K562 (cell line): ENCODE measurements around the gene MAGI1. TPM values are rescaled to one million over a fixed set of nuclear protein-coding genes. Genes with fewer than 3 reads are reported as not detected.

Source experiments
- ATAC-seq: fragments of 200-7000 bp; cut with Tn5 transposase; 3 replicates; pipeline ENCODE4 v1.9.1; 2020; ENCODE audit warnings: moderate library complexity
- BruUV-seq: library from RNA; stranded (reverse); fragments of 400-500 nt; replicated peaks from 2 replicates; lab custom pipeline; 2021; lab: Mats Ljungman, UMichigan
- CTCF ChIA-PET: fragments of 300-600 bp; formaldehyde crosslinking; extraction: SDS; loops from one replicate; lab custom pipeline; 2021; ENCODE audit warnings: low intra/inter-chr PET ratio; lab: Yijun Ruan, JAX
- POLR2A ChIA-PET: fragments of 300-600, 350-650 bp; sonication (Branson Sonifier 250); formaldehyde crosslinking; extraction: SDS; loops from one replicate; lab custom pipeline; 2021; ENCODE audit warnings: antibody characterized with exemption, inconsistent platforms; lab: Yijun Ruan, JAX
- DNase-seq, 4 experiments: peaks; one replicate each; pipeline versions ENCODE4 v3.0.0 to v3.0.0-alpha.2; 2011 to 2018; ENCODE audit warnings: low spot score in 3 of 4, mixed read lengths in 3 of 4; ENCODE audit errors: extremely low read depth in 1 of 4
- FAIRE-seq: peaks from 2 replicates; lab custom pipeline; 2011; peaks lifted over from hg19 to GRCh38; lab: Jason Lieb, UNC
- H2AFZ ChIP-seq: 2 replicates; pipeline ENCODE4 v1.6.0; 2011; ENCODE audit warnings: low read depth, low read length, control low read depth, inconsistent platforms
- H3K27ac ChIP-seq: fragments of 200-600 bp; 3 replicates; pipeline ENCODE4 v1.8.0; 2011; ENCODE audit warnings: low read depth, mild to moderate bottlenecking, control low read depth, inconsistent platforms, low read length, moderate library complexity, mixed read lengths; ENCODE audit errors: extremely low read depth
- H3K27me3 ChIP-seq, 2 experiments: fragments of 300-600 bp in 1 of 2; 2 replicates in 1 of 2; 3 replicates in 1 of 2; pipeline versions ENCODE4 v1.6.0 to v1.8.0; 2011; ENCODE audit warnings: inconsistent platforms in 2 of 2, low read length in 2 of 2, mild to moderate bottlenecking in 1 of 2, mixed read lengths in 1 of 2, moderate library complexity in 1 of 2; ENCODE audit not compliant: control insufficient read depth in 2 of 2, insufficient read depth in 2 of 2
- H3K36me3 ChIP-seq: fragments of 300-600 bp; 3 replicates; pipeline ENCODE4 v1.8.0; 2011; ENCODE audit warnings: mild to moderate bottlenecking, low read length, inconsistent platforms; ENCODE audit not compliant: control insufficient read depth, insufficient read depth
- H3K4me1 ChIP-seq, 2 experiments: fragments of 200-600 bp in 1 of 2; replicated peaks in 1 of 2; 2 replicates in 1 of 2; 3 replicates in 1 of 2; pipeline versions ENCODE4 v1.5.1 to v1.8.0; 2011; ENCODE audit warnings: inconsistent platforms in 2 of 2, low read length in 2 of 2, mild to moderate bottlenecking in 1 of 2, mixed read lengths in 1 of 2, moderate library complexity in 1 of 2; ENCODE audit not compliant: control insufficient read depth in 2 of 2, insufficient read depth in 2 of 2
- H3K4me2 ChIP-seq: 2 replicates; pipeline ENCODE4 v1.6.1; 2011; ENCODE audit warnings: low read length, control low read depth, inconsistent platforms, mixed read lengths; ENCODE audit not compliant: insufficient read depth
- H3K4me3 ChIP-seq: fragments of 200-600 bp; sonication (generic), shearing (Covaris generic); 2 replicates; pipeline ENCODE4 v1.5.1; 2016; ENCODE audit warnings: control low read depth, inconsistent platforms
- H3K79me2 ChIP-seq: fragments of 200-600 bp; 3 replicates; pipeline ENCODE4 v1.8.0; 2011; ENCODE audit warnings: low read length, inconsistent platforms; ENCODE audit not compliant: control insufficient read depth, insufficient read depth
- H3K9ac ChIP-seq, 2 experiments: 2 replicates each; pipeline versions ENCODE4 v1.6.0 to v1.6.1; 2011; ENCODE audit warnings: low read depth in 2 of 2, low read length in 2 of 2, control low read depth in 1 of 2, inconsistent platforms in 1 of 2, mild to moderate bottlenecking in 1 of 2, mixed read lengths in 1 of 2; ENCODE audit not compliant: insufficient read depth in 1 of 2
- H3K9me1 ChIP-seq: one replicate; pipeline ENCODE4 v1.6.0; 2011; ENCODE audit warnings: inconsistent platforms, mild to moderate bottlenecking, low read length, moderate library complexity; ENCODE audit not compliant: control insufficient read depth, insufficient read depth
- H3K9me3 ChIP-seq: replicated peaks from 2 replicates; pipeline ENCODE4 v1.5.1; 2011; ENCODE audit warnings: low read depth, low read length, inconsistent platforms; ENCODE audit not compliant: control insufficient read depth, insufficient read depth
- H4K20me1 ChIP-seq: replicated peaks from 2 replicates; pipeline ENCODE4 v1.6.1; 2011; ENCODE audit warnings: low read length, inconsistent platforms, mixed read lengths; ENCODE audit not compliant: control insufficient read depth, insufficient read depth
- CBX2 ChIP-seq: fragments of 200-600 bp; sonication (generic); IDR thresholded peaks from one replicate; pipeline ENCODE4 v1.6.1; 2012; ENCODE audit warnings: mild to moderate bottlenecking, low read length, inconsistent platforms; ENCODE audit not compliant: insufficient read depth, poor library complexity, severe bottlenecking
- CGGBP1 ChIP-seq: fragments of 250-450 bp; sonication (Bioruptor Pico); IDR thresholded peaks from 2 replicates; pipeline ENCODE4 v1.9.0; 2021; ENCODE audit warnings: mild to moderate bottlenecking
- IRF9 ChIP-seq: fragments of 450-650 bp; IDR thresholded peaks from 2 replicates; pipeline ENCODE4 v1.6.1; 2016; ENCODE audit warnings: missing biosample characterization, missing genetic modification characterization
- RBM22 ChIP-seq: fragments of 200-400 bp; formaldehyde crosslinking; IDR thresholded peaks from 2 replicates; pipeline ENCODE4 v1.6.1; 2018; ENCODE audit warnings: low read length, low read depth; ENCODE audit not compliant: poor library complexity, severe bottlenecking
- RBM25 ChIP-seq: fragments of 200-400 bp; formaldehyde crosslinking; IDR thresholded peaks from 2 replicates; pipeline ENCODE4 v1.6.1; 2018; ENCODE audit warnings: low read length, low read depth, moderate library complexity; ENCODE audit not compliant: severe bottlenecking
- RREB1 ChIP-seq: fragments of 250-450 bp; sonication (Bioruptor Pico); IDR thresholded peaks from 2 replicates; pipeline ENCODE4 v1.4.0; 2020
- TBP ChIP-seq: optimal IDR thresholded peaks from 2 replicates; pipeline ENCODE3; 2011; ENCODE audit warnings: low read depth, low read length, improper control_type of control experiment
- TFAP4 ChIP-seq: sonication (generic); formaldehyde crosslinking; IDR thresholded peaks from 2 replicates; pipeline ENCODE4 v1.8.0; 2022; ENCODE audit warnings: missing genetic modification reagents, mild to moderate bottlenecking, moderate library complexity, borderline replicate concordance
- ZNF316 ChIP-seq: fragments of 450-650 bp; IDR thresholded peaks from 2 replicates; pipeline ENCODE4 v1.6.1; 2016
- ZNF511 ChIP-seq: sonication (generic); formaldehyde crosslinking; IDR thresholded peaks from 2 replicates; pipeline ENCODE4 v1.8.0; 2022; ENCODE audit warnings: mild to moderate bottlenecking, missing genetic modification reagents
- WGBS: fragments of 100-300 bp; shearing (Covaris generic); methylation state at CpG from one replicate; pipeline ENCODE4 v1.1.6; 2016; ENCODE audit warnings: low coverage, mixed read lengths; ENCODE audit not compliant: insufficient coverage; ENCODE audit errors: missing lambda C conversion rate; 5-methylcytosine and 5-hydroxymethylcytosine counted together
- in situ Hi-C: fragments of 300-500 bp; cut with MboI; formaldehyde crosslinking; loops from 4 replicates; pipeline ENCODE4 v1.15.0; 2018; ENCODE audit warnings: inconsistent platforms, mixed read lengths
- intact Hi-C: fragments of 100-400 bp; cut with micrococcal nuclease; formaldehyde crosslinking; loops from 2 replicates; pipeline ENCODE4 v1.14.2; 2022
- polyA plus RNA-seq, 8 experiments: library from polyadenylated mRNA; depleted of rRNA in 4 of 8; stranded (reverse) in 5 of 8; unstranded in 3 of 8; fragments of >200 nt; fragmentation: Nextera tagmentation in 2 of 8; fragmentation: Illumina TruSeq in 1 of 8; extraction: Ambion mirVana in 2 of 8; extraction: Trizol in 1 of 8; gene quantifications; 2 replicates each; pipeline versions ENCODE4 v1.2.1 to v1.2.3, GENCODE V29; 2011 to 2014; ENCODE audit warnings: inconsistent platforms in 1 of 8, missing spikeins in 1 of 8
- total RNA-seq, 7 experiments: library from RNA; depleted of rRNA in 6 of 7; stranded (reverse); fragments of >200 nt in 6 of 7; fragmentation: Illumina TruSeq in 2 of 7; extraction: Trizol in 2 of 7; gene quantifications; 2 replicates each; pipeline versions ENCODE4 v1.2.1 to v1.2.3, GENCODE V29; 2011 to 2021; ENCODE audit warnings: low replicate concordance in 1 of 7

Gene MAGI1
- total and polyA plus RNA-seq, 9 of the 15 experiments (the other 6 are each of a cell fraction or from before 2014, with no cell fraction given), result 7.8 to 59.4 (median 43.2) TPM

- intact Hi-C loops (loop anchor here (10.0 kb wide), 1 partner anchor 138 kb away; no protein-coding TSS in a partner anchor), in situ Hi-C loops (no loop called here)
- Histone ChIP-seq H2AFZ (peak overlapping the region; percentile 58), H3K4me1 (peaks cover 11 to 36% of the 10 kb centered on the region in 2 experiments; a peak in 4 of 5 replicates), H3K36me3 (no peaks in the 10 kb centered on the region), H3K27ac (peak overlapping the region; percentile 65), H3K4me2 (peak overlapping the region; percentile 66), H4K20me1 (no peaks in the 10 kb centered on the region), H3K9me1 (no peaks in the 10 kb centered on the region), H3K79me2 (peaks cover 58% of the 10 kb centered on the region), H3K9me3 (no peaks in the 10 kb centered on the region), H3K4me3 (peak overlapping the region; percentile 45), H3K27me3 (no peaks in the 10 kb centered on the region), H3K9ac (peak overlapping the region; percentile 74 to 83; a peak in 3 of 4 replicates)
- ChIA-PET POLR2A (interaction anchor here (0.6 to 1.4 kb wide), 2 partner anchors 13 to 171 kb away, joined by 3 read pairs; no protein-coding TSS in a partner anchor), CTCF (no interaction called here)
- no peak for FAIRE-seq
- BruUV-seq, result TSS peak; percentile 33
- ATAC-seq, result peak; percentile 24
- WGBS, result 41% methylated on average over 11 of the region's 13 CpGs
- no peak for DNase-seq
- TF ChIP-seq ZNF511 (CRISPR knock-in tag) (no peak), CGGBP1 (CRISPR knock-in tag) (no peak), TBP (no peak), RBM25 (no peak), TFAP4 (CRISPR knock-in tag) (no peak), CBX2 (no peak), RREB1 (no peak), RBM22 (no peak), IRF9 (tag) (no peak), ZNF316 (no peak)
Observed at GRCh38 chr3:65596571-65597225, 442.0 kb downstream of the MAGI1 start.
